A673 (cell line): ENCODE data around the gene ABCC5.

Experiments
- CTCF ChIP-seq: fragments of 300-800, 200-600 bp; sonication (generic); conservative IDR thresholded peaks from 2 replicates; pipeline ENCODE4 v1.5.1; 2017; ENCODE audit warnings: low read depth, mild to moderate bottlenecking, antibody characterized with exemption, low read length, moderate library complexity, mixed read lengths
- EZH2 ChIP-seq: fragments of 200-600 bp; sonication (generic); IDR thresholded peaks from 2 replicates; pipeline ENCODE4 v1.6.1; 2017; ENCODE audit warnings: borderline replicate concordance, low read depth, mild to moderate bottlenecking, mixed read lengths, antibody characterized with exemption, low read length; ENCODE audit not compliant: poor library complexity, severe bottlenecking

- TF ChIP-seq CTCF (no peak), EZH2 (no peak)
Measured at GRCh38 chr3:183917776-183918175, 99.9 kb downstream of the ABCC5 start.
